ENCODE data around the gene NBPF3. TPM values are rescaled to one million over a fixed set of nuclear protein-coding genes. Genes with fewer than 3 reads are reported as not detected.
"Not testable (repeated sequence)": the region's sequence is repeated elsewhere in the genome, so short reads cannot be mapped to it uniquely, and the experiment has no call there.

The NBPF3 gene
- total and polyA plus RNA-seq, 4 donors: 9.7 to 16.1 (median 10.6) TPM

DNA sequence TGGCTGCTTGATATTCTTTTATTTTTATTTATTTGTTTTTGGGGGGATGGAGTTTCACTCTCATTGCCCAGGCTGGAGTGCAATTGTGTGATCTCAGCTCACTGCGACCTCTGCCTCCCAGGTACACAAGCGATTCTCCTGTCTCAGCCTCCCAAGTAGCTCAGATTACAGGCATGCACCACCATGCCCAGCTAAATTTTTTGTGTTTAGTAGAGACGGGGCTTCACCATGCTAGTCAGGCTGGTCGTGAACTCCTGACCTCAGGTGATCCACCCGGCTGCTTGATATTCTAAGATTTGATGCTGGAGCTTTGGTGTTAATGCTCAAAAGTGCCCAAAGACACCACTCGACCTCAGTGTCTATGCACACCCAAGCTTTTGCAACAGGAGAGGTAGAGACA is 19.6 kb upstream of the NBPF3 start:
- not testable (repeated sequence) for H3K27ac ChIP-seq (ENCODE audit: low read depth, low read length); DNase-seq (ENCODE audit: low read depth in 4 of 6, low spot score in 6 of 6); H3K9me3 ChIP-seq (ENCODE audit: control insufficient read depth, insufficient read depth, low read length); H3K27me3 ChIP-seq (ENCODE audit: control insufficient read depth, insufficient read depth, low read length); H3K36me3 ChIP-seq (ENCODE audit: control insufficient read depth, insufficient read depth, low read length); H3K4me3 ChIP-seq (ENCODE audit: low read depth, low read length); H3K4me1 ChIP-seq (ENCODE audit: control insufficient read depth, insufficient read depth, low read length)
- 93% methylated on average over 3 of the region's 6 CpGs for WGBS (ENCODE audit: insufficient coverage)

DNA sequence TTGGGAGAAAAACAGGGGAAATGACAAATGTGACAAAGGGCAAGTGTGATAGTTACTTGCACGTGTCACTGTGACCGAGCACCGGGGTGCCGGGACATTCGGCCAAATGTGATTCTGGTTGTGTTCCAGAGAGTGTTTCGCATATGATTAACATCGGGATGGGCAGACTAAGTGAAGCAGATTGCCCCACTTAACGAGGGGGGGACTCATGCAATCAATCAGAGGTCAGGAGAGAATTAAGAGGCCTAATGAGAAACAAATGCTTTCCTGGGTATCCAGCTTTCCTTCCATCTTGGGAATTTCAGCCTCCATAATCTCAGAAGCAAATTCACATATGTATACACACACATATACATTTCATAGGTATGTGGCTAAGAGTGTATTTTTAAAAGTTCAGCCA is 18.6 kb upstream of the NBPF3 start:
- H3K4me1 ChIP-seq (ENCODE audit: control insufficient read depth, insufficient read depth, low read length); H3K4me3 ChIP-seq (ENCODE audit: low read depth, low read length); H3K27me3 ChIP-seq (ENCODE audit: control insufficient read depth, insufficient read depth, low read length); H3K36me3 ChIP-seq (ENCODE audit: control insufficient read depth, insufficient read depth, low read length); H3K9me3 ChIP-seq (ENCODE audit: control insufficient read depth, insufficient read depth, low read length); H3K27ac ChIP-seq (ENCODE audit: low read depth, low read length): not testable (repeated sequence)
- DNase-seq (ENCODE audit: low read depth in 4 of 6, low spot score in 6 of 6): peak in 1 of 6 donors; percentile 7
- 40% methylated on average over 7 of the region's 8 CpGs for WGBS (ENCODE audit: insufficient coverage)

DNA sequence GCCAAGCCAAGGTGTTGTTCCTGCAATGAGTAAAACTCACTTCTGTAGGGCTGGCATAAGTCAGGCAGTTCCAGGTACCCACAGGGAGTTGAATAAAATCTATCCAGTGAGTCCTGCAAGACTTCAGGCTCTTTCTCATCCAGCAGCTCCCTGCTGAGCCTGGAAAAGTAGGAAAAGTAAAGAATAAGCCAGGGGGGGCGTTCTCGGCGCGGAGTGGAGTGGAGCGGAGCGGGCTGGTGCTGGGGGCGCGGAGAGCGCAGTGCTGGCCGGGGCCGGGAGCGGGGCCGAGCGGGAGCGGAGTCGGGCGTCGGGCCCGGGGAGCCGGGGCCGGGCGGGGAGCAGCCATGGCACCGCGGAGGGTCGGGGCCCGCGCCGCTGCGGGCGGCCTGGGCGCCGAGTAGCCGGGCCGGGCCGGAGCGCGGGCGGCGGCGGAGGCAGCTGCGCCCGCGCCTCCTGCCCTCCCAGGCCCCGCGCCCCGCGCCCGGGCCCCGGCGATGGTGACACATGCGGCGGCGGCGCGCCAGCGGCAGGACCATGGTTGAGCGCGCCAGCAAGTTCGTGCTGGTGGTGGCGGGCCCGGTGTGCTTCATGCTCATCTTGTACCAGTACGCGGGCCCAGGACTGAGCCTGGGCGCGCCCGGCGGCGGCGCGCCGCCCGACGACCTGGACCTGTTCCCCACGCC is 12.0 kb upstream of the NBPF3 start:
- H3K4me1 ChIP-seq (ENCODE audit: control insufficient read depth, insufficient read depth, low read length); H3K27me3 ChIP-seq (ENCODE audit: control insufficient read depth, insufficient read depth, low read length); H3K36me3 ChIP-seq (ENCODE audit: control insufficient read depth, insufficient read depth, low read length); H3K4me3 ChIP-seq (ENCODE audit: low read depth, low read length); H3K9me3 ChIP-seq (ENCODE audit: control insufficient read depth, insufficient read depth, low read length); H3K27ac ChIP-seq (ENCODE audit: low read depth, low read length): not testable (repeated sequence)
- 0% methylated on average over 26 of the region's 74 CpGs for WGBS (ENCODE audit: insufficient coverage)
- peak in 1 of 6 donors; percentile 5 for DNase-seq (ENCODE audit: low read depth in 4 of 6, low spot score in 6 of 6)

DNA sequence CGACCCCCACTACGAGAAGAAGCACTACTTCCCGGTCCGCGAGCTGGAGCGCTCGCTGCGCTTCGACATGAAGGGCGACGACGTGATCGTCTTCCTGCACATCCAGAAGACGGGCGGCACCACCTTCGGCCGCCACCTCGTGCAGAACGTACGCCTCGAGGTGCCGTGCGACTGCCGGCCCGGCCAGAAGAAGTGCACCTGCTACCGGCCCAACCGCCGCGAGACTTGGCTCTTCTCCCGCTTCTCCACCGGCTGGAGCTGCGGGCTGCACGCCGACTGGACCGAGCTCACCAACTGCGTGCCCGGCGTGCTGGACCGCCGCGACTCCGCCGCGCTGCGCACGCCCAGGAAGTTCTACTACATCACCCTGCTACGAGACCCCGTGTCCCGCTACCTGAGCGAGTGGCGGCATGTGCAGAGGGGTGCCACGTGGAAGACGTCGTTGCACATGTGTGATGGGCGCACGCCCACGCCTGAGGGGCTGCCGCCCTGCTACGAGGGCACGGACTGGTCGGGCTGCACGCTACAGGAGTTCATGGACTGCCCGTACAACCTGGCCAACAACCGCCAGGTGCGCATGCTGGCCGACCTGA is 11.4 kb upstream of the NBPF3 start:
- H3K36me3 ChIP-seq (ENCODE audit: control insufficient read depth, insufficient read depth, low read length); H3K27me3 ChIP-seq (ENCODE audit: control insufficient read depth, insufficient read depth, low read length); DNase-seq (ENCODE audit: low read depth in 4 of 6, low spot score in 6 of 6); H3K4me1 ChIP-seq (ENCODE audit: control insufficient read depth, insufficient read depth, low read length); H3K4me3 ChIP-seq (ENCODE audit: low read depth, low read length); H3K9me3 ChIP-seq (ENCODE audit: control insufficient read depth, insufficient read depth, low read length); H3K27ac ChIP-seq (ENCODE audit: low read depth, low read length): not testable (repeated sequence)
- WGBS (ENCODE audit: insufficient coverage): 32% methylated on average over 11 of the region's 66 CpGs

DNA sequence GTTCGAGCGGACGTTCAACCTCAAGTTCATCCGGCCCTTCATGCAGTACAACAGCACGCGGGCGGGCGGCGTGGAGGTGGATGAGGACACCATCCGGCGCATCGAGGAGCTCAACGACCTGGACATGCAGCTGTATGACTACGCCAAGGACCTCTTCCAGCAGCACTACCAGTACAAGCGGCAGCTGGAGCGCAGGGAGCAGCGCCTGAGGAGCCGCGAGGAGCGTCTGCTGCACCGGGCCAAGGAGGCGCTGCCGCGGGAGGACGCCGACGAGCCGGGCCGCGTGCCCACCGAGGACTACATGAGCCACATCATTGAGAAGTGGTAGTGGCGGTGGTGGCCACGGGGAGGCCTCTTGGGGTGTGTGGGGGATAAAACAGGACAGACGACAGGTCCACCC is 10.7 kb upstream of the NBPF3 start:
- not testable (repeated sequence) for H3K27me3 ChIP-seq (ENCODE audit: control insufficient read depth, insufficient read depth, low read length); H3K27ac ChIP-seq (ENCODE audit: low read depth, low read length); H3K36me3 ChIP-seq (ENCODE audit: control insufficient read depth, insufficient read depth, low read length); H3K4me3 ChIP-seq (ENCODE audit: low read depth, low read length); DNase-seq (ENCODE audit: low read depth in 4 of 6, low spot score in 6 of 6); H3K4me1 ChIP-seq (ENCODE audit: control insufficient read depth, insufficient read depth, low read length); H3K9me3 ChIP-seq (ENCODE audit: control insufficient read depth, insufficient read depth, low read length)
- 89% methylated on average over 27 of the region's 34 CpGs for WGBS (ENCODE audit: insufficient coverage)

DNA sequence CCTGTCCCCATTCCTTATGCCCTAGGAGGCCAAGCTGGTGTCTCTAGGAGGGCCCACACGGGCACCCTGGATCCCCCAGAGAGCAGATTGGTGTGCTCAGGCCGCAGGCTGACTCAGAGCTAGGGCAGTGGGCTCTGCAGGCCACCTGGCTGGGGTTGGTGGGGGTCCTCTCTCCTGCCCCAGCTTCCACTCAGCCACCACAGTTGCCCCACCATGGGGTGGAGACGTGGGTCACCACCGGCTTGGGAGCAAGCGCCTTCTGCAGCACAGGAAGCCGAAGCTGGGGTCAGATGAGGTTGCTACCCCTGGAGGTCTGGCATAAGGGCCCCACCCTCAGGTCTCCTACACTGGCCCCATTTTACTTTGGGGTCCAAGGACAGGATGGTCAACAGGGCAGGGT is 9.1 kb upstream of the NBPF3 start:
- not testable (repeated sequence) for DNase-seq (ENCODE audit: low read depth in 4 of 6, low spot score in 6 of 6); H3K4me1 ChIP-seq (ENCODE audit: control insufficient read depth, insufficient read depth, low read length); H3K36me3 ChIP-seq (ENCODE audit: control insufficient read depth, insufficient read depth, low read length); H3K27me3 ChIP-seq (ENCODE audit: control insufficient read depth, insufficient read depth, low read length); H3K9me3 ChIP-seq (ENCODE audit: control insufficient read depth, insufficient read depth, low read length); H3K4me3 ChIP-seq (ENCODE audit: low read depth, low read length); H3K27ac ChIP-seq (ENCODE audit: low read depth, low read length)
- 93% methylated on average over 6 of the region's 6 CpGs for WGBS (ENCODE audit: insufficient coverage)

DNA sequence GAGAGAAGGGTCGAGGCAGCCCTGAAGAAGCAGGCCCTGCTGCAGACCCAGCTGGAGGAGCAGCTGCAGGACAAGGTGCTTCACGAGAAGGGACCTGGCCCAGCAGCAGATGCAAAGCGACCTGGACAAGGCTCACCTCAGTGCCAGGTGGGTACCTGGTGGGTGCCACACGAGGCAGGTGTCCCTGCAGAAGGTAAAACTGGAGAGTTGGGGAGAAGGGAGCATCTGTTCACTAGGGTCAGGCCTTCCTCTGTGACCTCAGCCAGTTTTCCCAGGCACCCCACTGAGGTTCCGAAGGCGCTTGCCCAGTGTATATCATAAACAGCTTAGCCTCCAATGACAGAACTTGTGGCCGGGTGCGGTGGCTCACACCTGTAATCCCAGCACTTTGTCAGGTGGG is 5.5 kb upstream of the NBPF3 start:
- H3K4me3 ChIP-seq (ENCODE audit: low read depth, low read length): no peak overlapping the region
- no peaks in the 10 kb centered on the region for H3K9me3 ChIP-seq (ENCODE audit: control insufficient read depth, insufficient read depth, low read length)
- WGBS (ENCODE audit: insufficient coverage): 85% methylated on average over 8 of the region's 8 CpGs
- H3K27ac ChIP-seq (ENCODE audit: low read depth, low read length): no peak overlapping the region
- H3K27me3 ChIP-seq (ENCODE audit: control insufficient read depth, insufficient read depth, low read length): peaks cover 4% of the 10 kb centered on the region
- no peaks in the 10 kb centered on the region for H3K36me3 ChIP-seq (ENCODE audit: control insufficient read depth, insufficient read depth, low read length)
- DNase-seq (ENCODE audit: low read depth in 4 of 6, low spot score in 6 of 6): no peak
- peaks cover 12% of the 10 kb centered on the region for H3K4me1 ChIP-seq (ENCODE audit: control insufficient read depth, insufficient read depth, low read length)

DNA sequence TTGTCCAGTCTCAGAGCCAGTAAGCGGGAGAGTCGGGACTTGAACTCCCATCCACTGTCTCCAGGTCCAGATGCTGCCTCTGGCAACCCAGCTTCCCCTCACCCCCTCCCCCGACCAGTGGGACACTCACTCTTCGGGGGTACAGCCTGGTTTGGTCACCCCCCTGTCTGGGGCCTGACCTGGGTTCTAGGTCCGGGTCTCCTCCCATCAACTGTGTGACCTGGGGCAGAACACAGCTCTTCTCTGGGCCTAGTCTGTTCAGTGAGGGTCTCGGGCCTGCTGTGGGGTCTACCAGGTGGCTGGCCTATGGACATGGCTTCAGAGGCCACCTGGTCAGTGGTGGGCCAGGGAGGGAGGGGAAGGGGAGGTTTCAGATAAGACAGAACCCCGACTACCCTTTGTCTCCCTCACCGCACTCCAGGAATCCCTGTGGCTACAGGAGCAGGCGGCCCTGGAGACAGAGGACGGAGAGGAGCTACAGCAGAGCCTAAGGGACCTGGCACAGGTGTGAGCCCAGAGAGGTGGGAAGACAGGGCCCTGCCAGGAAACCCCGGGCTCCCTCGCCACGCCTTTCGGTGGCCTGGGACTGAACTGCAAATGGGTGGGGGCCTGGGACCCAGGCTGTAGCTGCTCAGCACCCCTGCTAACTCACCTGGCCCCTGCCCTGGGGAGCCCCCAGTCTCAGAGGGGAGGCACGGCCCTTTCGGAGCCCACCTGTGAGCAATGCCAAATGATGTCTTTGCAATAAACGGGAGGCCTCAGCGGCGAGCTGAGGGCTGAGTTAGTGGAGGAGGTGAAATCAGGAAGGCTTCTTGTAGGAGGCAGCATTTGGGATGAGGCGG is 4.1 kb upstream of the NBPF3 start:
- H3K36me3 ChIP-seq (ENCODE audit: control insufficient read depth, insufficient read depth, low read length): no peaks in the 10 kb centered on the region
- H3K9me3 ChIP-seq (ENCODE audit: control insufficient read depth, insufficient read depth, low read length): no peaks in the 10 kb centered on the region
- DNase-seq (ENCODE audit: low read depth in 4 of 6, low spot score in 6 of 6): no peak
- 79% methylated on average over 16 of the region's 20 CpGs for WGBS (ENCODE audit: insufficient coverage)
- H3K4me1 ChIP-seq (ENCODE audit: control insufficient read depth, insufficient read depth, low read length): peaks cover 17% of the 10 kb centered on the region
- H3K27me3 ChIP-seq (ENCODE audit: control insufficient read depth, insufficient read depth, low read length): peaks cover 4% of the 10 kb centered on the region
- no peak overlapping the region for H3K4me3 ChIP-seq (ENCODE audit: low read depth, low read length)
- H3K27ac ChIP-seq (ENCODE audit: low read depth, low read length): no peak overlapping the region

DNA sequence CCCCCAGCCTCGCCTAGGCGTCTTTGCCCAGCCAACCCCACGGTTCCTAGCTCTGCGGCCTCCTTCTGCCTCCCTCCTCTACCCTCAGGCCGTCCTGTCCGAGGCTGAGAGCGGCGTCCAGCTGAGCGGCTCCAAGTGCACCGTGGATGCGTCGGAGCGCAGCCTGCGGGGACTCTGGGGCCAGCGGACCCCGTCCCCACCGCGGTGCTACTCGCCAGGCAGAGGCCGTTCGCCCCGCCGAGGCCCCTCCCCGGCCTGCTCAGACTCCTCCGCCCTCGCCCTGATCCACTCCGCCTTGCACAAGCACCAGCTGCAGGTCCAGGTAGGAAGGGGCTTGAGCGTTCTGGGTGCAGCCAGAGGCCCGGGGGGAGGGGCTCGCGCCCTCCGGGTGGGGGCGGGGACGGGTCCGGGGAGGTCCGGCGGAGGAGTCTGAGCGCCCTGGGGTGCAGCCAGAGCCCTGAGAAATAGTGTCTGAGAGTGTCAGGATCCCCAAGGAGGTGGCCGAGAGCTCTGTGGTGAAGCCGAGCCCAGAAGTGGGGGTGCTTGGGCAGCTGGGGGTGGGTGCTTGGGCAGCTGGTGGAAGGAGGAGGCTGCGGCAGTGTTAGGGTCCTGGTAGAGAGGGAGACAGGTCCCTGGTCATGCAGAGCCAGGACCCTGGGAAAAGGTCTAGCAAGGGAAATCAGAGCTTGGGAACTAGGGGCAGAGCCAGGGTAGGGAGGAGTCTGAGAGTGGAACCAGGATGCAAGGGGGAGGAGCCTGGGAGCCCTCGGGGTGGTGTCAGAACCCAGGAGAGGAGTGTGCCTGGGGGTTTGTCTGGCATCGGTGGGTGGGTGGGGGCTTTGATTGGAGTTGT is 3.2 kb upstream of the NBPF3 start:
- H3K4me3 ChIP-seq (ENCODE audit: low read depth, low read length): no peak overlapping the region

More for the DNA sequence above, 3.2 kb upstream of the NBPF3 start:
- peak in 1 of 6 donors; percentile 5 for DNase-seq (ENCODE audit: low read depth in 4 of 6, low spot score in 6 of 6)
- 9% methylated on average over 38 of the region's 43 CpGs for WGBS (ENCODE audit: insufficient coverage)
- Histone ChIP-seq H3K27me3 (ENCODE audit: control insufficient read depth, insufficient read depth, low read length) (peaks cover 4% of the 10 kb centered on the region), H3K4me1 (ENCODE audit: control insufficient read depth, insufficient read depth, low read length) (peaks cover 19% of the 10 kb centered on the region), H3K27ac (ENCODE audit: low read depth, low read length) (no peak overlapping the region), H3K36me3 (ENCODE audit: control insufficient read depth, insufficient read depth, low read length) (no peaks in the 10 kb centered on the region), H3K9me3 (ENCODE audit: control insufficient read depth, insufficient read depth, low read length) (no peaks in the 10 kb centered on the region)

Data from spinal cord (tissue), 10 donors.